Measurements from ENCODE around the gene LMF1.

The LMF1 gene

DNA sequence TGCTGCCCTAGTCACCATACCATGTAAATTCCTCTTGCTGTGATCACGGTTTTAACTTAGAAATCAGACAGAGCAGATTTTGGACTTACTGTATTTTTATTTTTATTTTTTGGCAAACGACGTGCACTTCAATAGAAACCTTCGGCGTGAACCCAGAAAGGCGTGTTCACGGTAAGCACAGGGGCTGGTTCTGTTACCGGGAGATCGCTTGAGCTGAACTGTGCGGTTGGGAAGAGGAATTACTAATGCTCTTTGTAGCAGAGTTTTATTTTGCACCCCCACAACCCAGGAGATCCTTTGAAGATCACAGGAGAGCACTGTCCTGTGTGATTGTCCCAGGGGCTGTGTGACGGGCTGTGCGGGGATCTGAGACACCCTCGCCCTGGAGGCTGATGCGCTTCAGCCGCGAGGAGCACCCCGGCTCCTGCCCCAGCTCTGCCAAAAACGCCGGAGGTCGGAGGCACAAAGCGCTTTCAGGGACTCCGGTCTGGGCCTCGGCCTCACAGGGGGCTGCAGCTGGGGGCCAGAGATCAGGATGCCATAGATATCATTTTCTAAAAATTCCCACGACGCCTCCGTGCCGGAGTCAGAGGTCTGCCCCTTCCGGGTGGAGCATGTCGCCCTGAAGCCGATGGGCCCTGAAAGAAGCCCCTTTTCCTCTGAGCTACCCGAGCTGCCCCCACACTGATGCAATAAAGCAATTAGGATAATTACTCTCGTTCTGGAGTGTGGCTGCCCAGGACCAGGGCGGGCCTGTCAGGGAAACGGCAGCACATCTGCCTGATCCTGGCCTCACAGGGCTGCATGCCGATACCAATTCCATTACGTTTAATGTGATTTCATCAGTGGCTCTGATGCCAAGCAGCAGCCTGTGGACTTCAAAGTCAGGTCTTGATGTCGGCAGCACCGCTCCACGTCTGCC lies 71.8 kb downstream of the LMF1 start:
- DNase-seq (ENCODE audit: low read depth in 2 of 2) = no peak
- TF ChIP-seq, protein P1, sequence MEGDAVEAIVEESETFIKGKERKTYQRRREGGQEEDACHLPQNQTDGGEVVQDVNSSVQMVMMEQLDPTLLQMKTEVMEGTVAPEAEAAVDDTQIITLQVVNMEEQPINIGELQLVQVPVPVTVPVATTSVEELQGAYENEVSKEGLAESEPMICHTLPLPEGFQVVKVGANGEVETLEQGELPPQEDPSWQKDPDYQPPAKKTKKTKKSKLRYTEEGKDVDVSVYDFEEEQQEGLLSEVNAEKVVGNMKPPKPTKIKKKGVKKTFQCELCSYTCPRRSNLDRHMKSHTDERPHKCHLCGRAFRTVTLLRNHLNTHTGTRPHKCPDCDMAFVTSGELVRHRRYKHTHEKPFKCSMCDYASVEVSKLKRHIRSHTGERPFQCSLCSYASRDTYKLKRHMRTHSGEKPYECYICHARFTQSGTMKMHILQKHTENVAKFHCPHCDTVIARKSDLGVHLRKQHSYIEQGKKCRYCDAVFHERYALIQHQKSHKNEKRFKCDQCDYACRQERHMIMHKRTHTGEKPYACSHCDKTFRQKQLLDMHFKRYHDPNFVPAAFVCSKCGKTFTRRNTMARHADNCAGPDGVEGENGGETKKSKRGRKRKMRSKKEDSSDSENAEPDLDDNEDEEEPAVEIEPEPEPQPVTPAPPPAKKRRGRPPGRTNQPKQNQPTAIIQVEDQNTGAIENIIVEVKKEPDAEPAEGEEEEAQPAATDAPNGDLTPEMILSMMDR (IDR thresholded peaks at IDR 0.05; ENCODE audit: low read depth, low read length) = no peak
- no peak overlapping the region for H3K4me3 ChIP-seq (replicated peaks in 1 of 2; ENCODE audit: low read depth in 2 of 2, low read length in 2 of 2)

DNA sequence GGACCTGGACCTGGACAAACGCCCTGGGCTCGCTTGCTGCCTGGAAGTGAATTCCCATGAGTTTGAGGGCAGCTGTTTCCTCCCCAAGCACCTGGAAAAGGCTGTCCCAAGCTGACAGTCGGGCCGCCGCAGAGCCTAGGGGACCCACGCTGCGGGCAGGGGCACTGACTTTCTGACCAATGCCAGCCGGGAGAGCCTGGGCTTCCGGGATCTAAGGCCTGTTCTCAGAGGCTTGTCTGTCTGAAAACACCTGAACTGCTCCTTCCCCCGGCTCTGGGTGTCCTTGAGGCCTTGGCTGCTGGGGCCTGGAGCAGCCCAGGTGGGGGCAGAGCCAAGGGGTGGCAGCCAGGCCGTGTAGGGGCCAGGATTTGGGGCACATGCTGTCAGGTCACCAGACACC lies 72.6 kb downstream of the LMF1 start:
- TF ChIP-seq, protein P1 (IDR thresholded peaks at IDR 0.05; ENCODE audit: low read depth, low read length) = no peak
- no peak overlapping the region for H3K4me3 ChIP-seq (replicated peaks in 1 of 2; ENCODE audit: low read depth in 2 of 2, low read length in 2 of 2)
- no peak for DNase-seq (ENCODE audit: low read depth in 2 of 2)

DNA sequence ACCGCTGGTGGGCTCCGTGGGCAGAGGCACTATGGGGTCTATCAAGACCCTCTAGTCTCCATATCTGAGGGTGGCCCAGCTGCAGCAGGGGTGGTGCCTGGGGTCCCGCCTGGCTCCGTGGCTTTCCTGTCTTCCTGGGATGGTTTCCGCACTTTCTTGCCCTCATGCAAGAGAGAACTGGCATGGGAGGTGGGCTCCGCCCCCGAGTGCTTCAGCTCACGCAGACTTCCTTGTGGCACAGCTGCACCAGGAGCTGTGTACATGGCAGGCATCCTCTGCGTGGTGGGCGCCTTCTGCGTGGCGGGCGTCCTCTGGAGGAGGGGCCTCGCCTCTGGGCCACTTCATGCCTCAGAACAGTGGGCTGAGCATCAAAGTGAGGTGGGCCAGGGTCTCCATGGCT lies 73.1 kb downstream of the LMF1 start:
- TF ChIP-seq, protein P1 (IDR thresholded peaks at IDR 0.05; ENCODE audit: low read depth, low read length) = no peak
- H3K4me3 ChIP-seq (replicated peaks in 1 of 2; ENCODE audit: low read depth in 2 of 2, low read length in 2 of 2) = no peak overlapping the region
- DNase-seq (ENCODE audit: low read depth in 2 of 2) = no peak

DNA sequence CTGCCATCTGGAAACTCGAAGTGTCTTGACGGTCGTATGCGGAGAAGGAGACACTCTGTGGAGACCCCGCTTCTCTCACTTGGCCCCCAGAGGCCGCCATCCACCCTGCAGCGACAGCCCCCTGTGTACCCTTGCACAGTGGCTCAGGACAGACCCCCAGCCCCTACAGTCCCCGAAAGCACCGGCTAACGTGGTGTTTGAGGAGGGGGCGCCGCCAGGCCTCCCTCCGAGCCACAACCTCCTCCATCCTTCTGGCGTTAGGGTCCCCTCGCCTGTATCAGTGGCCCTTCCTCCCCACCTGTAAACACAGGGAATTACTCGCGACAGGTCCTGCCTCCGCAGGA lies 73.6 kb downstream of the LMF1 start:
- no peak overlapping the region for H3K4me3 ChIP-seq (replicated peaks in 1 of 2; ENCODE audit: low read depth in 2 of 2, low read length in 2 of 2)
- no peak for DNase-seq (ENCODE audit: low read depth in 2 of 2)
- TF ChIP-seq, protein P1 (IDR thresholded peaks at IDR 0.05; ENCODE audit: low read depth, low read length) = no peak

DNA sequence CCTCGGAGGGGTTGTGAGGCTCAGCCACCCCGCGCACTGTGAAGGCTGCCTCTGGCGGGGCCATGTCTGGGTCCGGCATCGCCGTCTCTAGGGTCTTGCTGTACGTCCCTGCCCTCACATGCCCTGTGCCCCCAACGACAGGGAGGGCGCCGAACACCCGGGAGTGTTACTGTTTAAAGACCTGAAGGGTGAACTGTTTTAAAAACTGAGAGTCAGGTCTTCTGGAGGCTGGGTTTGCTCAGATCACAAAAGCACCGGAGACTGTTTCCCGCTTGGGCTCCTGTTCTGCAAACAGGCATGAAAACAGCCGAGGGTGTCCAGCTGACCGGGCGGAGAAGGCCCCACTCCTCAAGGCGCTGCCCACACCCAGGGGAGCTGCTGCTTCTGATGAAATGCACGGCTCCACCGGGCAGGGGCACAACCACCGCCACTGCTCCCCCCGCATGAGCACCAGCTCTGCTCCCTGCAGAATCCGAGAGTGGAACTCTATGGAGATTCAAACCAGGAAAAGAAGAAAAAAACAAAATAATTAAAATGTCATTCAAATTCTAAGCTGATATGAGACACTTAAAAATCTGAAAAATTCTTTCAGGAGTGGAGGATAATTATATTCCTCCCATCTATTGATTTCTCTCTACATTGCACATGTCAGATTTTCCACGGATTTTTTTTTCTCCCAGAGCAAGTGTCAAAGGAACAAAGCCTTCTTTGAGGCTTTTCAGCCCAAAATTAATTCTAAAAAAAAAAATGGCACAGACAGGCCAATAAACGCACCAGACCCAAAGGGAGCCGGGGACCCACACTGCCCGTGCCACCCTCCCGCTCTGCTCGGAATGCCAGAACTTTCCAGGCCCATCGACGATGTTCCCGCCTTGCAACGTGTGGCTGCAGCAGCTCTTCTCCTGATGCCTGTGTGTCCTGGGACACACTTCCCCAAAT lies 74.3 kb downstream of the LMF1 start:
- H3K4me3 ChIP-seq (replicated peaks in 1 of 2; ENCODE audit: low read depth in 2 of 2, low read length in 2 of 2) = no peak overlapping the region
- DNase-seq (ENCODE audit: low read depth in 2 of 2) = no peak
- TF ChIP-seq, protein P1 (IDR thresholded peaks at IDR 0.05; ENCODE audit: low read depth, low read length) = no peak

DNA sequence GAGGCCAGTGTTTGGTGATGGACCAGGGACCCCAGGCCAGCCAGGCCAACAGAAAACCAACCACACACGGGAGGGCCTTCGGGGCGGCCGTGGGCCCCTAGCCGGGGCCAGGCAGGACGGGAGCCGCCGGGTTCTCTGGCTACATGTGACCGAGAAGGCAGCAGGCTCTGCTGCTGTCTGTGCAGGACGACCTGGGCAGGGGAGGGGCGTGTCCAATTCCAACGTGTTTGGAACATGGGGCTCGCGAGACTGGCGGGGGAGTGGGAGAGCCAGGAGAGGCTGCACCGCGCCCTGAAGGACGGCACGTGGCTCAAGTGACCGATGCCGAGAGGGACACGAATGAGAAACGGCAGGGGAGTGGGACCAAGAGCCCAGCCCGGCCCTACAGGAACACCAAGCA lies 75.4 kb downstream of the LMF1 start:
- TF ChIP-seq, protein P1 (IDR thresholded peaks at IDR 0.05; ENCODE audit: low read depth, low read length) = no peak
- no peak overlapping the region for H3K4me3 ChIP-seq (replicated peaks in 1 of 2; ENCODE audit: low read depth in 2 of 2, low read length in 2 of 2)
- no peak for DNase-seq (ENCODE audit: low read depth in 2 of 2)
